ENCODE data around the gene ERO1A.
A peak's percentile ranks its signal among the peaks of the same experiment; 100 is the strongest.

The ERO1A gene

DNA sequence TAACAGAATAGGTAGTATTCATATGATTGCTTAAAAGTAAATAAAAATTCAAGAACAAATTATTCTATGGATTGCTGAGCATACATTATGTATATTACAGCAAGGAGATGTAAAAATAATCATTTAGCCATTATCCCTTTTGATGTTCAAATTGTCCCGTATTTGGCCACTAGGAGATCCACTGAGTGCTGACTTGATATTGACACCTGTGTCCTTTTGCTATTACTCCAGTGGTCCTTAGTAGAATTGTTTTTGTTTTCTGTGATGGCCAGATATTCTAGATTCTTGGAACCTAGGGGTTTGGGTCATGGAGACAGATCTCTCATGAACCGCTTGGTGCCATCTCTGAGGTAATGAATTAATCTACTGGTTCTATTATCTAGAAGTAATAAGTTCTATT, 16.8 kb downstream of the ERO1A start:
- TF ChIP-seq CTCF (IDR thresholded peaks at IDR 0.05; ENCODE audit: low read depth, low read length, missing control alignments): peak; percentile 54
- DNase-seq: no peak
- Histone ChIP-seq H3K27ac (no peak overlapping the region), H3K36me3 (replicated peaks) (no peaks in the 10 kb centered on the region), H3K27me3 (replicated peaks) (no peaks in the 10 kb centered on the region), H3K4me3 (ENCODE audit: low read depth, low read length) (no peak overlapping the region)
- in situ Hi-C loops (cut with HindIII; ENCODE audit: low pct_ligation_motif_present, low sequenced_read_pairs): no loop called here

DNA sequence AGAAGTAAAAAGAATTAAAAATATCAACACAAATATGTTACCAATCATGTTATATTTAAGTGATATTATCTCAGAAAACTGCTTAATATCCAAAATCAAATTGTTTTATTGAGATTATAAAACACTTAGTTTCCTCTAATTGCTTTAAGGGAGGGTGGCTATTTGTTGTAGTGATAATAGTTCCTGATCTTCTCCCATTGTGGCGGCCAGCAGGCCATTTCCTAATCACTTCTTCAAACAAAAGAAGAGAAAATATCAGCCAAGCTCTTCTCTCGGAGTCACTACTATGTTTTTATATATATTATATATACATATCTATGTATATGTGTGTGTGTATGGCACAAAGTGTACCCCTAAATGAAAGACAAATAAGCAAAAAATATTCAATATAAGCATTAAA, 31.5 kb downstream of the ERO1A start:
- in situ Hi-C loops (cut with HindIII; ENCODE audit: low pct_ligation_motif_present, low sequenced_read_pairs): no loop called here
- Histone ChIP-seq H3K36me3 (replicated peaks) (no peaks in the 10 kb centered on the region), H3K4me3 (ENCODE audit: low read depth, low read length) (no peak overlapping the region), H3K27me3 (replicated peaks) (no peaks in the 10 kb centered on the region), H3K27ac (no peak overlapping the region)
- DNase-seq: no peak
- no peak for TF ChIP-seq CTCF (IDR thresholded peaks at IDR 0.05; ENCODE audit: low read depth, low read length, missing control alignments)

DNA sequence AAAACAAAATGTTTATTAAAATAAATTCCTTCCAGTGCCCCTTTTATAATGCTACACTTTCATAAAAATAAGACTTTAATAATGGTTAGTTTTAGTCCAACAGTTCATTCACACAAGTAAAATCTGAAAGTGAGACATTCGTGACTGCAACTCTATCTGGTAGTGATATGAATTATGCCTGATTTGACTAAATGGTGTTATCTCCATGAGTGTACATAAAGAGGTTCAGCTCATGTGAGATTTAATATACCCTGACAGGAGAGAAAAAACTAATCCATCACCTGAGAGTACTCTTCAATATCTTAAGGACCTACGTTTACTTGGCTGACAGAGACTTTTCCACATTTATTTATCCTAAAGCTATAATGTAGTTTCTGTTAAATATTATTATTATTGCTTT, 34.0 kb downstream of the ERO1A start:
- in situ Hi-C loops (cut with HindIII; ENCODE audit: low pct_ligation_motif_present, low sequenced_read_pairs): no loop called here
- no peak for DNase-seq
- no peak for TF ChIP-seq CTCF (IDR thresholded peaks at IDR 0.05; ENCODE audit: low read depth, low read length, missing control alignments)
- no peaks in the 10 kb centered on the region for H3K27me3 ChIP-seq (replicated peaks)
- no peak overlapping the region for H3K27ac ChIP-seq
- H3K4me3 ChIP-seq (ENCODE audit: low read depth, low read length): no peak overlapping the region
- peaks cover 4% of the 10 kb centered on the region for H3K36me3 ChIP-seq (replicated peaks)

DNA sequence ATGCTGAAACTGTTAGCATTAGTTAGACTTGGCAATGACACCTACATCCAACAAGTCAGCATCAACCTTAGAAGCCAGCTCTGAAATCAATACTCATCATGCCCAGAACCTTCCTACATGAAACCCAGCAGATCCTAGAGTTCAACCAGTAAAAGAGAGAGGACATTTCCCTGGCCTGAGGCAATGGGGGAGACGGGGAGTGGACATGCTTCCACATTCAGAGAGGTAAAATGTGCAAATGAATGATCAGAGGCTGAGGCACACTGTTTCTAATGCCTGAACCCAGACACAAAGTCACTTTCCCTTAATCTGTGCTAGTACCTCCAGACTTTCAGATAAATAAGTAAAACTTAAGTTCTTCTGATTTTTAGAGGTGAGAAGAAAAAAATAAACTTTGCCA, 34.5 kb downstream of the ERO1A start:
- Histone ChIP-seq H3K4me3 (ENCODE audit: low read depth, low read length) (no peak overlapping the region), H3K36me3 (replicated peaks) (peaks cover 4% of the 10 kb centered on the region), H3K27ac (no peak overlapping the region), H3K27me3 (replicated peaks) (no peaks in the 10 kb centered on the region)
- in situ Hi-C loops (cut with HindIII; ENCODE audit: low pct_ligation_motif_present, low sequenced_read_pairs): no loop called here
- no peak for TF ChIP-seq CTCF (IDR thresholded peaks at IDR 0.05; ENCODE audit: low read depth, low read length, missing control alignments)
- DNase-seq: no peak

DNA sequence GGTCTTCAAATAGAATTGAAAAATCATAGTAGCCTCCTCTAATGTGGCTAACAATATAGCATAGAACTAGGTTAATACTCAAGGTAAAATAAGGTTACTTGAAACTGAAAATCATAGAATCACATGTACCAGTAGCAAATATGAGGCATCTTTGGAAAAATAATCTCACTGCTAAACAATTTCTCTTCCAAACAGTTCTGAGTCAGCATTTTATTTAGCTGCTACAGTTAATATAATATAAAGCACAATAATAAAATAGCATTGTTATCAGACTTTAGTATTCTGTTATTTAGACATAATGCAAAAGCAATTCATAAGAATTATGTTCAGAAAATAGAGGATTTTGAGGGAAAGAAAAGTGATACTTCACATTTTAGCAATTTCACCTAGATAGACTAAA, 35.0 kb downstream of the ERO1A start:
- H3K36me3 ChIP-seq (replicated peaks): peaks cover 4% of the 10 kb centered on the region
- no peak overlapping the region for H3K4me3 ChIP-seq (ENCODE audit: low read depth, low read length)
- H3K27me3 ChIP-seq (replicated peaks): no peaks in the 10 kb centered on the region
- TF ChIP-seq CTCF (IDR thresholded peaks at IDR 0.05; ENCODE audit: low read depth, low read length, missing control alignments): no peak
- in situ Hi-C loops (cut with HindIII; ENCODE audit: low pct_ligation_motif_present, low sequenced_read_pairs): no loop called here
- no peak for DNase-seq
- H3K27ac ChIP-seq: no peak overlapping the region

DNA sequence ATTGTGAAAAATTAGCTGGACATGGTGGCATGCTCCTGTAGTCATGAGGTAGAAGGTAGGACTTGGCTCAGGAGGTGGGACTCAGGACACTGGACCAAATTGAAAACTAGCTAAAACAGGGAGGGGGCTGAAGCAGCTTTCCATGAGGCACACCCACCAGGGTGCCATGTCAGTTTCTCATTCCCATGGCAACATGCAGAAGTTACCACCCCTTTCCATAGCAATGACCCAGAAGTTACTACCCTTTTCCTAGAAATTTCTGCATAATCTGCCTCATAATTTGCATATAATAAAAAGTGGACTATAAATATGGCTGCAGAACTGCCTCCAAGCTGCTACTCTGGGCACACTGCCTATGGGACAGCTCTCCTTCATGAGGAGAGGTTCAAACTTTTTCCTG, 38.5 kb downstream of the ERO1A start:
- TF ChIP-seq CTCF (IDR thresholded peaks at IDR 0.05; ENCODE audit: low read depth, low read length, missing control alignments): no peak

More for the DNA sequence above, 38.5 kb downstream of the ERO1A start:
- no peak overlapping the region for H3K4me3 ChIP-seq (ENCODE audit: low read depth, low read length)
- H3K27me3 ChIP-seq (replicated peaks): no peaks in the 10 kb centered on the region
- H3K27ac ChIP-seq: no peak overlapping the region
- peaks cover 4% of the 10 kb centered on the region for H3K36me3 ChIP-seq (replicated peaks)
- in situ Hi-C loops (cut with HindIII; ENCODE audit: low pct_ligation_motif_present, low sequenced_read_pairs): no loop called here
- no peak for DNase-seq

Data from brain microvascular endothelial cell (primary cell).